ENCODE measurements around the gene NHS.
"Not testable (repeated sequence)": the region's sequence is repeated elsewhere in the genome, so short reads cannot be mapped to it uniquely, and the experiment has no call there.

Gene NHS

GRCh38 chrX:17475449-17476217 lies 100.6 kb downstream of the NHS start:
- DNase-seq = no peak

GRCh38 chrX:17476411-17476810 lies 101.4 kb downstream of the NHS start:
- no peak for DNase-seq
- in situ Hi-C loops (cut with MboI; ENCODE audit: low pct_unique_long_range_greater_than_20kb, low sequenced_read_pairs) = no loop called here

More at GRCh38 chrX:17475449-17476217, 100.6 kb downstream of the NHS start:
- in situ Hi-C loops (cut with MboI; ENCODE audit: low pct_unique_long_range_greater_than_20kb, low sequenced_read_pairs) = no loop called here

- DNase-seq = no peak
- in situ Hi-C loops (cut with MboI; ENCODE audit: low pct_unique_long_range_greater_than_20kb, low sequenced_read_pairs) = no loop called here
These were observed 106.1 kb downstream of the NHS start for GRCh38 chrX:17481086-17481485.

- in situ Hi-C loops (cut with MboI; ENCODE audit: low pct_unique_long_range_greater_than_20kb, low sequenced_read_pairs) = no loop called here
These were observed 109.6 kb downstream of the NHS start for GRCh38 chrX:17484592-17484991.

GRCh38 chrX:17485391-17485790 lies 110.4 kb downstream of the NHS start:
- in situ Hi-C loops (cut with MboI; ENCODE audit: low pct_unique_long_range_greater_than_20kb, low sequenced_read_pairs) = no loop called here

More at GRCh38 chrX:17484592-17484991, 109.6 kb downstream of the NHS start:
- no peak for DNase-seq

GRCh38 chrX:17488036-17488435 lies 113.0 kb downstream of the NHS start:
- no peak for DNase-seq
- in situ Hi-C loops (cut with MboI; ENCODE audit: low pct_unique_long_range_greater_than_20kb, low sequenced_read_pairs) = no loop called here

More at GRCh38 chrX:17485391-17485790, 110.4 kb downstream of the NHS start:
- DNase-seq = no peak

- in situ Hi-C loops (cut with MboI; ENCODE audit: low pct_unique_long_range_greater_than_20kb, low sequenced_read_pairs) = no loop called here
- DNase-seq = no peak
These were observed 119.2 kb downstream of the NHS start for GRCh38 chrX:17494216-17494615.

- in situ Hi-C loops (cut with MboI; ENCODE audit: low pct_unique_long_range_greater_than_20kb, low sequenced_read_pairs) = no loop called here
- DNase-seq = no peak
These were observed 120.1 kb downstream of the NHS start for GRCh38 chrX:17495052-17495451.

GRCh38 chrX:17496407-17496806 lies 121.4 kb downstream of the NHS start:
- in situ Hi-C loops (cut with MboI; ENCODE audit: low pct_unique_long_range_greater_than_20kb, low sequenced_read_pairs) = no loop called here
- no peak for DNase-seq

GRCh38 chrX:17497193-17497592 lies 122.2 kb downstream of the NHS start:
- DNase-seq = no peak
- in situ Hi-C loops (cut with MboI; ENCODE audit: low pct_unique_long_range_greater_than_20kb, low sequenced_read_pairs) = no loop called here

- in situ Hi-C loops (cut with MboI; ENCODE audit: low pct_unique_long_range_greater_than_20kb, low sequenced_read_pairs) = no loop called here
- no peak for DNase-seq
These were observed 124.5 kb downstream of the NHS start for GRCh38 chrX:17499512-17499911.

- in situ Hi-C loops (cut with MboI; ENCODE audit: low pct_unique_long_range_greater_than_20kb, low sequenced_read_pairs) = no loop called here
- no peak for DNase-seq
These were observed 125.2 kb downstream of the NHS start for GRCh38 chrX:17500145-17500579.

GRCh38 chrX:17501746-17502145 lies 126.7 kb downstream of the NHS start:
- DNase-seq = no peak
- in situ Hi-C loops (cut with MboI; ENCODE audit: low pct_unique_long_range_greater_than_20kb, low sequenced_read_pairs) = no loop called here

- in situ Hi-C loops (cut with MboI; ENCODE audit: low pct_unique_long_range_greater_than_20kb, low sequenced_read_pairs); DNase-seq: not testable (repeated sequence)
These were observed 131.4 kb downstream of the NHS start for GRCh38 chrX:17506352-17506751.

GRCh38 chrX:17511556-17511955 lies 136.6 kb downstream of the NHS start:
- in situ Hi-C loops (cut with MboI; ENCODE audit: low pct_unique_long_range_greater_than_20kb, low sequenced_read_pairs) = no loop called here
- DNase-seq = no peak

- DNase-seq = no peak
- in situ Hi-C loops (cut with MboI; ENCODE audit: low pct_unique_long_range_greater_than_20kb, low sequenced_read_pairs) = no loop called here
These were observed 144.4 kb downstream of the NHS start for GRCh38 chrX:17519358-17519757.

GRCh38 chrX:17520016-17520615 lies 145.1 kb downstream of the NHS start:
- in situ Hi-C loops (cut with MboI; ENCODE audit: low pct_unique_long_range_greater_than_20kb, low sequenced_read_pairs) = no loop called here
- DNase-seq = no peak

- in situ Hi-C loops (cut with MboI; ENCODE audit: low pct_unique_long_range_greater_than_20kb, low sequenced_read_pairs) = no loop called here
These were observed 147.1 kb downstream of the NHS start for GRCh38 chrX:17521871-17522693.

GRCh38 chrX:17525266-17525665 lies 150.3 kb downstream of the NHS start:
- no peak for DNase-seq
- in situ Hi-C loops (cut with MboI; ENCODE audit: low pct_unique_long_range_greater_than_20kb, low sequenced_read_pairs) = no loop called here

More at GRCh38 chrX:17521871-17522693, 147.1 kb downstream of the NHS start:
- no peak for DNase-seq

All from KBM-7 (cell line).